HEK293 (cell line): Measurements from ENCODE around the gene PEX5L.

Experiments
- CTCF ChIA-PET: fragments of 350-600 bp; formaldehyde crosslinking; extraction: SDS; loops from one replicate; lab custom pipeline; 2021; ENCODE audit warnings: antibody characterized with exemption; lab: Yijun Ruan, JAX
- POLR2A ChIA-PET: fragments of 300-600 bp; formaldehyde crosslinking; extraction: SDS; loops from one replicate; lab custom pipeline; 2020; ENCODE audit warnings: antibody characterized with exemption, inconsistent platforms; lab: Yijun Ruan, JAX
- H3K27ac ChIP-seq: fragments of 200-500 bp; sonication (Bioruptor generic); 2 replicates; pipeline ENCODE4 v1.5.1; 2014; ENCODE audit warnings: low read depth, low read length, control low read depth, inconsistent platforms; ENCODE audit errors: extremely low read depth
- H3K36me3 ChIP-seq, 2 experiments: fragments of 200-500 bp in 1 of 2; sonication (Bioruptor generic) in 1 of 2; 1 replicate in 1 of 2; 2 replicates in 1 of 2; pipeline ENCODE4 v1.5.1; 2014 to 2017; ENCODE audit warnings: inconsistent platforms in 2 of 2, low read length in 2 of 2; ENCODE audit not compliant: control insufficient read depth in 2 of 2, insufficient read depth in 1 of 2
- H3K4me1 ChIP-seq: fragments of 200-500 bp; sonication (Bioruptor generic); 2 replicates; pipeline ENCODE4 v1.5.1; 2014; ENCODE audit warnings: mild to moderate bottlenecking, low read length, inconsistent platforms; ENCODE audit not compliant: control insufficient read depth, insufficient read depth
- H3K4me3 ChIP-seq: 2 replicates; pipeline ENCODE4 v1.5.1; 2011; ENCODE audit warnings: low read depth, mild to moderate bottlenecking, control low read depth, low read length, moderate library complexity
- H3K9me3 ChIP-seq: fragments of 200-500 bp; sonication (Bioruptor generic); 2 replicates; pipeline ENCODE4 v1.5.1; 2014; ENCODE audit warnings: low read depth, low read length, inconsistent platforms; ENCODE audit not compliant: control insufficient read depth, insufficient read depth
- GFI1B ChIP-seq: fragments of 450-650 bp; formaldehyde crosslinking; IDR thresholded peaks from 2 replicates; pipeline ENCODE4 v1.5.1; 2016; ENCODE audit warnings: missing biosample characterization, missing genetic modification characterization
- GLI2 ChIP-seq: fragments of 450-650 bp; formaldehyde crosslinking; IDR thresholded peaks from 2 replicates; pipeline ENCODE4; 2017; ENCODE audit warnings: missing biosample characterization, missing genetic modification characterization, low read depth, borderline replicate concordance
- GLIS2 ChIP-seq: fragments of 450-650 bp; formaldehyde crosslinking; IDR thresholded peaks from 2 replicates; pipeline ENCODE4 v1.5.1; 2016; ENCODE audit warnings: missing biosample characterization, missing genetic modification characterization
- PRDM1 ChIP-seq: fragments of 450-650 bp; formaldehyde crosslinking; IDR thresholded peaks from 2 replicates; pipeline ENCODE4; 2016; ENCODE audit warnings: missing biosample characterization, missing genetic modification characterization
- REPIN1 ChIP-seq: fragments of 450-650 bp; formaldehyde crosslinking; IDR thresholded peaks from 2 replicates; pipeline ENCODE4 v1.5.1; 2017; ENCODE audit warnings: missing biosample characterization, missing genetic modification characterization, low read depth
- ZFP3 ChIP-seq: fragments of 450-650 bp; formaldehyde crosslinking; IDR thresholded peaks from 2 replicates; pipeline ENCODE4 v1.5.1; 2016; ENCODE audit warnings: low read depth, missing biosample characterization, missing genetic modification characterization
- ZNF2 ChIP-seq: fragments of 450-650 bp; formaldehyde crosslinking; IDR thresholded peaks from 2 replicates; pipeline ENCODE4 v1.5.1; 2016; ENCODE audit warnings: missing biosample characterization, missing genetic modification characterization
- ZNF214 ChIP-seq: fragments of 450-650 bp; formaldehyde crosslinking; IDR thresholded peaks from 2 replicates; pipeline ENCODE4 v1.5.1; 2017; ENCODE audit warnings: missing biosample characterization, mild to moderate bottlenecking, missing genetic modification characterization, borderline replicate concordance
- ZNF302 ChIP-seq: fragments of 450-650 bp; formaldehyde crosslinking; IDR thresholded peaks from 2 replicates; pipeline ENCODE4 v1.5.1; 2016; ENCODE audit warnings: missing biosample characterization, missing genetic modification characterization, low read depth
- ZNF423 ChIP-seq: fragments of 450-650 bp; formaldehyde crosslinking; IDR thresholded peaks from 2 replicates; pipeline ENCODE4 v1.5.1; 2016; ENCODE audit warnings: missing biosample characterization, missing genetic modification characterization
- ZNF514 ChIP-seq: fragments of 450-650 bp; formaldehyde crosslinking; IDR thresholded peaks from 2 replicates; pipeline ENCODE4 v1.5.1; 2016; ENCODE audit warnings: missing biosample characterization, missing genetic modification characterization
- TF ChIP-seq, protein P1 (sequence below): fragments of 450-650 bp; IDR thresholded peaks from 2 replicates; pipeline ENCODE4 v1.5.1; 2018; ENCODE audit warnings: missing biosample characterization, mild to moderate bottlenecking, missing genetic modification characterization
- TF ChIP-seq, protein P2 (sequence below): fragments of 450-650 bp; formaldehyde crosslinking; IDR thresholded peaks from 2 replicates; pipeline ENCODE4 v1.5.1; 2016; ENCODE audit warnings: missing biosample characterization, missing genetic modification characterization, low read depth
- TF ChIP-seq, protein P3 (sequence below): fragments of 450-650 bp; formaldehyde crosslinking; IDR thresholded peaks from 2 replicates; pipeline ENCODE4 v1.5.1; 2016; ENCODE audit warnings: missing biosample characterization, missing genetic modification characterization, low read depth
- TF ChIP-seq, protein P4 (sequence below): fragments of 450-650 bp; formaldehyde crosslinking; IDR thresholded peaks from 2 replicates; pipeline ENCODE4 v1.5.1; 2016; ENCODE audit warnings: missing biosample characterization, missing genetic modification characterization, borderline replicate concordance
- TF ChIP-seq, protein P5 (sequence below): fragments of 450-650 bp; formaldehyde crosslinking; IDR thresholded peaks from 2 replicates; pipeline ENCODE4 v1.5.1; 2017; ENCODE audit warnings: missing biosample characterization, missing genetic modification characterization
- TF ChIP-seq, protein P6 (sequence below): fragments of 450-650 bp; formaldehyde crosslinking; IDR thresholded peaks from 2 replicates; pipeline ENCODE4 v1.5.1; 2016; ENCODE audit warnings: missing biosample characterization, missing genetic modification characterization
- TF ChIP-seq, protein P7 (sequence below): sonication (generic); formaldehyde crosslinking; IDR thresholded peaks from 2 replicates; pipeline ENCODE4 v1.8.1; 2022; ENCODE audit warnings: mild to moderate bottlenecking, moderate library complexity, missing genetic modification reagents
- TF ChIP-seq, protein P8 (sequence below): fragments of 450-650 bp; formaldehyde crosslinking; IDR thresholded peaks from 2 replicates; pipeline ENCODE4 v1.5.1; 2016; ENCODE audit warnings: missing biosample characterization, missing genetic modification characterization

The PEX5L gene

DNA sequence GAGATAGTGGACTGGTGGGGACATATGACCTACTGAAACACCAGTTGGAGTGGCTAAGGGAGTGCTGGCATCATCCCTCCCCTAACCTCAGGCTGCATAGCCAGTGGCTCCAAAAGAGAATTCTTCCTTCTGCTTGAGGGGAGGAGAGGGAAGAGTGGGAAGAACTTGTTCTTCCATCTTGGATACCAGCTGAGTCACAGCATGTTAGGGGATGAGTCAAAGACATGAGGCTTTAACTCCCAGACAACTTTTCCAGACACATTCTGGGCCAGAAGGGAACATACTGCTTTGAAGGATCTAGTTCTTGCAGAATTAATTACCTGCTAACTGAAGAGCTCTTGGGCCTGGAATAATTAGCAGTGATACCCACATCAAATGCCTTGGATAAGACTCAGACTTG lies 36.8 kb upstream of the PEX5L start:
- ChIA-PET POLR2A (no interaction called here), CTCF (no interaction called here)
- H3K27ac ChIP-seq: no peak overlapping the region
- no peaks in the 10 kb centered on the region for H3K9me3 ChIP-seq
- no peaks in the 10 kb centered on the region for H3K36me3 ChIP-seq
- no peak for TF ChIP-seq ZNF423 (tag by site-specific recombination)
- TF ChIP-seq, protein P1, sequence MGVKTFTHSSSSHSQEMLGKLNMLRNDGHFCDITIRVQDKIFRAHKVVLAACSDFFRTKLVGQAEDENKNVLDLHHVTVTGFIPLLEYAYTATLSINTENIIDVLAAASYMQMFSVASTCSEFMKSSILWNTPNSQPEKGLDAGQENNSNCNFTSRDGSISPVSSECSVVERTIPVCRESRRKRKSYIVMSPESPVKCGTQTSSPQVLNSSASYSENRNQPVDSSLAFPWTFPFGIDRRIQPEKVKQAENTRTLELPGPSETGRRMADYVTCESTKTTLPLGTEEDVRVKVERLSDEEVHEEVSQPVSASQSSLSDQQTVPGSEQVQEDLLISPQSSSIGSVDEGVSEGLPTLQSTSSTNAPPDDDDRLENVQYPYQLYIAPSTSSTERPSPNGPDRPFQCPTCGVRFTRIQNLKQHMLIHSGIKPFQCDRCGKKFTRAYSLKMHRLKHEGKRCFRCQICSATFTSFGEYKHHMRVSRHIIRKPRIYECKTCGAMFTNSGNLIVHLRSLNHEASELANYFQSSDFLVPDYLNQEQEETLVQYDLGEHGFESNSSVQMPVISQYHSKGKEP (tag by site-specific recombination): no peak
- no peak for TF ChIP-seq GLI2
- TF ChIP-seq, protein P2, sequence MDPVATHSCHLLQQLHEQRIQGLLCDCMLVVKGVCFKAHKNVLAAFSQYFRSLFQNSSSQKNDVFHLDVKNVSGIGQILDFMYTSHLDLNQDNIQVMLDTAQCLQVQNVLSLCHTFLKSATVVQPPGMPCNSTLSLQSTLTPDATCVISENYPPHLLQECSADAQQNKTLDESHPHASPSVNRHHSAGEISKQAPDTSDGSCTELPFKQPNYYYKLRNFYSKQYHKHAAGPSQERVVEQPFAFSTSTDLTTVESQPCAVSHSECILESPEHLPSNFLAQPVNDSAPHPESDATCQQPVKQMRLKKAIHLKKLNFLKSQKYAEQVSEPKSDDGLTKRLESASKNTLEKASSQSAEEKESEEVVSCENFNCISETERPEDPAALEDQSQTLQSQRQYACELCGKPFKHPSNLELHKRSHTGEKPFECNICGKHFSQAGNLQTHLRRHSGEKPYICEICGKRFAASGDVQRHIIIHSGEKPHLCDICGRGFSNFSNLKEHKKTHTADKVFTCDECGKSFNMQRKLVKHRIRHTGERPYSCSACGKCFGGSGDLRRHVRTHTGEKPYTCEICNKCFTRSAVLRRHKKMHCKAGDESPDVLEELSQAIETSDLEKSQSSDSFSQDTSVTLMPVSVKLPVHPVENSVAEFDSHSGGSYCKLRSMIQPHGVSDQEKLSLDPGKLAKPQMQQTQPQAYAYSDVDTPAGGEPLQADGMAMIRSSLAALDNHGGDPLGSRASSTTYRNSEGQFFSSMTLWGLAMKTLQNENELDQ (tag by site-specific recombination): no peak
- TF ChIP-seq, protein P3, sequence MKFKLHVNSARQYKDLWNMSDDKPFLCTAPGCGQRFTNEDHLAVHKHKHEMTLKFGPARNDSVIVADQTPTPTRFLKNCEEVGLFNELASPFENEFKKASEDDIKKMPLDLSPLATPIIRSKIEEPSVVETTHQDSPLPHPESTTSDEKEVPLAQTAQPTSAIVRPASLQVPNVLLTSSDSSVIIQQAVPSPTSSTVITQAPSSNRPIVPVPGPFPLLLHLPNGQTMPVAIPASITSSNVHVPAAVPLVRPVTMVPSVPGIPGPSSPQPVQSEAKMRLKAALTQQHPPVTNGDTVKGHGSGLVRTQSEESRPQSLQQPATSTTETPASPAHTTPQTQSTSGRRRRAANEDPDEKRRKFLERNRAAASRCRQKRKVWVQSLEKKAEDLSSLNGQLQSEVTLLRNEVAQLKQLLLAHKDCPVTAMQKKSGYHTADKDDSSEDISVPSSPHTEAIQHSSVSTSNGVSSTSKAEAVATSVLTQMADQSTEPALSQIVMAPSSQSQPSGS: no peak
- no peak for TF ChIP-seq GFI1B
- TF ChIP-seq, protein P4, sequence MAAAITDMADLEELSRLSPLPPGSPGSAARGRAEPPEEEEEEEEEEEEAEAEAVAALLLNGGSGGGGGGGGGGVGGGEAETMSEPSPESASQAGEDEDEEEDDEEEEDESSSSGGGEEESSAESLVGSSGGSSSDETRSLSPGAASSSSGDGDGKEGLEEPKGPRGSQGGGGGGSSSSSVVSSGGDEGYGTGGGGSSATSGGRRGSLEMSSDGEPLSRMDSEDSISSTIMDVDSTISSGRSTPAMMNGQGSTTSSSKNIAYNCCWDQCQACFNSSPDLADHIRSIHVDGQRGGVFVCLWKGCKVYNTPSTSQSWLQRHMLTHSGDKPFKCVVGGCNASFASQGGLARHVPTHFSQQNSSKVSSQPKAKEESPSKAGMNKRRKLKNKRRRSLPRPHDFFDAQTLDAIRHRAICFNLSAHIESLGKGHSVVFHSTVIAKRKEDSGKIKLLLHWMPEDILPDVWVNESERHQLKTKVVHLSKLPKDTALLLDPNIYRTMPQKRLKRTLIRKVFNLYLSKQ (tag by site-specific recombination): no peak
- TF ChIP-seq, protein P5, sequence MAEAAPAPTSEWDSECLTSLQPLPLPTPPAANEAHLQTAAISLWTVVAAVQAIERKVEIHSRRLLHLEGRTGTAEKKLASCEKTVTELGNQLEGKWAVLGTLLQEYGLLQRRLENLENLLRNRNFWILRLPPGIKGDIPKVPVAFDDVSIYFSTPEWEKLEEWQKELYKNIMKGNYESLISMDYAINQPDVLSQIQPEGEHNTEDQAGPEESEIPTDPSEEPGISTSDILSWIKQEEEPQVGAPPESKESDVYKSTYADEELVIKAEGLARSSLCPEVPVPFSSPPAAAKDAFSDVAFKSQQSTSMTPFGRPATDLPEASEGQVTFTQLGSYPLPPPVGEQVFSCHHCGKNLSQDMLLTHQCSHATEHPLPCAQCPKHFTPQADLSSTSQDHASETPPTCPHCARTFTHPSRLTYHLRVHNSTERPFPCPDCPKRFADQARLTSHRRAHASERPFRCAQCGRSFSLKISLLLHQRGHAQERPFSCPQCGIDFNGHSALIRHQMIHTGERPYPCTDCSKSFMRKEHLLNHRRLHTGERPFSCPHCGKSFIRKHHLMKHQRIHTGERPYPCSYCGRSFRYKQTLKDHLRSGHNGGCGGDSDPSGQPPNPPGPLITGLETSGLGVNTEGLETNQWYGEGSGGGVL (tag by site-specific recombination): no peak
- TF ChIP-seq, protein P6, sequence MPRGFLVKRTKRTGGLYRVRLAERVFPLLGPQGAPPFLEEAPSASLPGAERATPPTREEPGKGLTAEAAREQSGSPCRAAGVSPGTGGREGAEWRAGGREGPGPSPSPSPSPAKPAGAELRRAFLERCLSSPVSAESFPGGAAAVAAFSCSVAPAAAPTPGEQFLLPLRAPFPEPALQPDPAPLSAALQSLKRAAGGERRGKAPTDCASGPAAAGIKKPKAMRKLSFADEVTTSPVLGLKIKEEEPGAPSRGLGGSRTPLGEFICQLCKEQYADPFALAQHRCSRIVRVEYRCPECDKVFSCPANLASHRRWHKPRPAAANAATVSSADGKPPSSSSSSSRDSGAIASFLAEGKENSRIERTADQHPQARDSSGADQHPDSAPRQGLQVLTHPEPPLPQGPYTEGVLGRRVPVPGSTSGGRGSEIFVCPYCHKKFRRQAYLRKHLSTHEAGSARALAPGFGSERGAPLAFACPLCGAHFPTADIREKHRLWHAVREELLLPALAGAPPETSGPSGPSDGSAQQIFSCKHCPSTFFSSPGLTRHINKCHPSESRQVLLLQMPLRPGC: no peak
- no peak for TF ChIP-seq ZNF302 (tag by site-specific recombination)
- TF ChIP-seq ZNF2 (tag by site-specific recombination): no peak
- TF ChIP-seq PRDM1 (tag by site-specific recombination): no peak
- TF ChIP-seq, protein P7, sequence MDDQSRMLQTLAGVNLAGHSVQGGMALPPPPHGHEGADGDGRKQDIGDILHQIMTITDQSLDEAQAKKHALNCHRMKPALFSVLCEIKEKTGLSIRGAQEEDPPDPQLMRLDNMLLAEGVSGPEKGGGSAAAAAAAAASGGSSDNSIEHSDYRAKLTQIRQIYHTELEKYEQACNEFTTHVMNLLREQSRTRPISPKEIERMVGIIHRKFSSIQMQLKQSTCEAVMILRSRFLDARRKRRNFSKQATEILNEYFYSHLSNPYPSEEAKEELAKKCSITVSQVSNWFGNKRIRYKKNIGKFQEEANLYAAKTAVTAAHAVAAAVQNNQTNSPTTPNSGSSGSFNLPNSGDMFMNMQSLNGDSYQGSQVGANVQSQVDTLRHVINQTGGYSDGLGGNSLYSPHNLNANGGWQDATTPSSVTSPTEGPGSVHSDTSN (CRISPR knock-in tag): no peak
- TF ChIP-seq ZFP3 (tag by site-specific recombination): no peak
- TF ChIP-seq GLIS2 (tag by site-specific recombination): no peak
- no peak for TF ChIP-seq ZNF514 (tag by site-specific recombination)
- TF ChIP-seq, protein P8, sequence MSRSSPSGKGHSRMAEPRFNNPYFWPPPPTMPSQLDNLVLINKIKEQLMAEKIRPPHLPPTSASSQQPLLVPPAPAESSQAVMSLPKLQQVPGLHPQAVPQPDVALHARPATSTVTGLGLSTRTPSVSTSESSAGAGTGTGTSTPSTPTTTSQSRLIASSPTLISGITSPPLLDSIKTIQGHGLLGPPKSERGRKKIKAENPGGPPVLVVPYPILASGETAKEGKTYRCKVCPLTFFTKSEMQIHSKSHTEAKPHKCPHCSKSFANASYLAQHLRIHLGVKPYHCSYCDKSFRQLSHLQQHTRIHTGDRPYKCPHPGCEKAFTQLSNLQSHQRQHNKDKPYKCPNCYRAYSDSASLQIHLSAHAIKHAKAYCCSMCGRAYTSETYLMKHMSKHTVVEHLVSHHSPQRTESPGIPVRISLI: no peak
- no peak for TF ChIP-seq ZNF214 (tag by site-specific recombination)
- TF ChIP-seq REPIN1 (tag by site-specific recombination): no peak
- H3K4me3 ChIP-seq: no peak overlapping the region
- no peaks in the 10 kb centered on the region for H3K4me1 ChIP-seq
